ENCODE data around the gene SIT1.
A peak's percentile ranks its signal among the peaks of the same experiment; 100 is the strongest.

DNA sequence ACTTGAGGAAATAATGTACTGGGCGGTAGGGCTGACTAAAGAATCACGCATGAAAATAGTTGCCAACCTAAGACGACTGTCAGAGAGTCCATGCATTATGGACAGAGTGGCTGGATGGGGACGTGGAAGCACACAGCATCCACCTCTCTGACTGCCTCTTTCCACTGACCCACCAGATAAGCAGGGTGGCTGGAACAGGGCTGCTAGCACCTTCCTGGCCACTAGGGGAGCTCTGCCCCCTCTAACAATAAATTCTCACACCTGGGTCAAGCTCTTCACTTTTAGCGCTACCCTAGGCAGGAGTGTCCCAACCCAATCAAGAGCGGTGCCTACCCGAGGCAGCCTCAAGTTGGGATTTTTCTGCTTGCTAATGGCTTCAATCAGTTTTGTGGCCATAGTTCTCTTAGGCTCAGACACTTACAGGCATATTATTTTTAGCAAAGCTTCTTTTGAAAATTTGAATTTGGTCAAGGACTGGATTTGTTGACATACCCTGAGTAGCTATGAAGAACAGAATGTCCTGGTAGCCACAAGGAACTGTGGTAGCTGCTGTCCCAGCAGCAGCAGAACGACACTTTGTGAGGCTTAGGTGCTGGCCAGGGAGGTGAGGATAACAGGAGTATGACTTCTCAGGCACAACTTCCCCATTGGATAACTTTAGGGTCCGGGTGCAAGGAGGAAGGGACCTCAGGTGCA is 45.9 kb upstream of the SIT1 start:
- TF ChIP-seq, protein P1, sequence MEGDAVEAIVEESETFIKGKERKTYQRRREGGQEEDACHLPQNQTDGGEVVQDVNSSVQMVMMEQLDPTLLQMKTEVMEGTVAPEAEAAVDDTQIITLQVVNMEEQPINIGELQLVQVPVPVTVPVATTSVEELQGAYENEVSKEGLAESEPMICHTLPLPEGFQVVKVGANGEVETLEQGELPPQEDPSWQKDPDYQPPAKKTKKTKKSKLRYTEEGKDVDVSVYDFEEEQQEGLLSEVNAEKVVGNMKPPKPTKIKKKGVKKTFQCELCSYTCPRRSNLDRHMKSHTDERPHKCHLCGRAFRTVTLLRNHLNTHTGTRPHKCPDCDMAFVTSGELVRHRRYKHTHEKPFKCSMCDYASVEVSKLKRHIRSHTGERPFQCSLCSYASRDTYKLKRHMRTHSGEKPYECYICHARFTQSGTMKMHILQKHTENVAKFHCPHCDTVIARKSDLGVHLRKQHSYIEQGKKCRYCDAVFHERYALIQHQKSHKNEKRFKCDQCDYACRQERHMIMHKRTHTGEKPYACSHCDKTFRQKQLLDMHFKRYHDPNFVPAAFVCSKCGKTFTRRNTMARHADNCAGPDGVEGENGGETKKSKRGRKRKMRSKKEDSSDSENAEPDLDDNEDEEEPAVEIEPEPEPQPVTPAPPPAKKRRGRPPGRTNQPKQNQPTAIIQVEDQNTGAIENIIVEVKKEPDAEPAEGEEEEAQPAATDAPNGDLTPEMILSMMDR (IDR thresholded peaks at IDR 0.05), result peak; percentile 63 to 85 (median 76)
- TF ChIP-seq POLR2A (IDR thresholded peaks at IDR 0.05), result no peak

Measured in testis (tissue), 2 donors.